Upper lobe of right lung (tissue), 1 donor: ENCODE data around the gene CNTNAP5. TPM values are rescaled to one million over a fixed set of nuclear protein-coding genes. Genes with fewer than 3 reads are reported as not detected.

Experiments used
- ATAC-seq: fragments of 200-7000 bp; cut with Tn5 transposase; one replicate; pipeline ENCODE4 v1.9.1; 2020; ENCODE audit warnings: mild to moderate bottlenecking, moderate library complexity
- DNase-seq: peaks from one replicate; pipeline ENCODE4 v3.0.0-alpha.2; 2020
- H3K27ac ChIP-seq: fragments of 200-600 bp; one replicate; pipeline ENCODE4 v1.8.0; 2022
- H3K27me3 ChIP-seq: fragments of 200-600 bp; one replicate; pipeline ENCODE4 v1.8.0; 2022; ENCODE audit warnings: mild to moderate bottlenecking
- H3K36me3 ChIP-seq: fragments of 200-600 bp; one replicate; pipeline ENCODE4 v1.8.0; 2022
- H3K4me1 ChIP-seq: fragments of 200-600 bp; one replicate; pipeline ENCODE4 v1.8.0; 2022
- H3K4me3 ChIP-seq: fragments of 200-600 bp; one replicate; pipeline ENCODE4 v1.8.0; 2022; ENCODE audit warnings: mild to moderate bottlenecking
- H3K9me3 ChIP-seq: fragments of 200-600 bp; one replicate; pipeline ENCODE4 v1.8.0; 2022
- intact Hi-C: fragments of 100-400 bp; cut with DNase I; formaldehyde crosslinking; loops from one replicate; pipeline ENCODE4 v1.11.0; 2022
- total RNA-seq: library from RNA; stranded (reverse); fragmentation: NEBNext Ultra II Directional; extraction: Animal tissue kit (Norgen Biotek cat#: 25700); gene quantifications from one replicate; pipeline ENCODE4 v1.2.1, GENCODE V29; 2021
- TF ChIP-seq, protein P1 (sequence below): fragments of 200-600 bp; IDR thresholded peaks from one replicate; pipeline ENCODE4 v1.8.0; 2022; ENCODE audit warnings: antibody characterized with exemption
- donor health status: DM: no; HTN: yes; CAD: no; lungs with severe emphysema.

Gene CNTNAP5
- total RNA-seq, 1 donor from 2014 or later: not detected

DNA sequence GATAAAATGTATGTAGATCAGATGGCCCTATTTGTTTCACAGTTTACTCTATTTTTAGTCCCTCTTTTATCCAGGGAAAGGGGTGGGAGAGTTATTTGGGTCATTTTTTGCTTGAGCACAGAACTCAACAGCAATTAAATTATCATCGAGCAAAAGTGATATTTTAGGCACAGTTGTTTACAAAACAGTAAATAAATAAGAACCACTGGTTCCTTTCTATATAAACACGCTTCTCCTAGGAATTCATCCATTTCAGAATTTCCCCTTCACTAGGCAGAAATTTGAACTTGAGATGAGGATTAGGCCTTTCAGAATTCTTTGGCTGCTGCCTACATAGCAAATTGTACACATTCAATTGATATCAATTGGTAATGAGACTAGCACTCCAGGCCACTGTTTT, 812.4 kb downstream of the CNTNAP5 start:
- no peak overlapping the region for H3K27ac ChIP-seq
- ATAC-seq (no peak), DNase-seq (no peak)
- TF ChIP-seq, protein P1, sequence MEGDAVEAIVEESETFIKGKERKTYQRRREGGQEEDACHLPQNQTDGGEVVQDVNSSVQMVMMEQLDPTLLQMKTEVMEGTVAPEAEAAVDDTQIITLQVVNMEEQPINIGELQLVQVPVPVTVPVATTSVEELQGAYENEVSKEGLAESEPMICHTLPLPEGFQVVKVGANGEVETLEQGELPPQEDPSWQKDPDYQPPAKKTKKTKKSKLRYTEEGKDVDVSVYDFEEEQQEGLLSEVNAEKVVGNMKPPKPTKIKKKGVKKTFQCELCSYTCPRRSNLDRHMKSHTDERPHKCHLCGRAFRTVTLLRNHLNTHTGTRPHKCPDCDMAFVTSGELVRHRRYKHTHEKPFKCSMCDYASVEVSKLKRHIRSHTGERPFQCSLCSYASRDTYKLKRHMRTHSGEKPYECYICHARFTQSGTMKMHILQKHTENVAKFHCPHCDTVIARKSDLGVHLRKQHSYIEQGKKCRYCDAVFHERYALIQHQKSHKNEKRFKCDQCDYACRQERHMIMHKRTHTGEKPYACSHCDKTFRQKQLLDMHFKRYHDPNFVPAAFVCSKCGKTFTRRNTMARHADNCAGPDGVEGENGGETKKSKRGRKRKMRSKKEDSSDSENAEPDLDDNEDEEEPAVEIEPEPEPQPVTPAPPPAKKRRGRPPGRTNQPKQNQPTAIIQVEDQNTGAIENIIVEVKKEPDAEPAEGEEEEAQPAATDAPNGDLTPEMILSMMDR: no peak
- no peaks in the 10 kb centered on the region for H3K4me1 ChIP-seq
- intact Hi-C loops: no loop called here
- no peaks in the 10 kb centered on the region for H3K27me3 ChIP-seq
- no peaks in the 10 kb centered on the region for H3K36me3 ChIP-seq
- H3K9me3 ChIP-seq: no peaks in the 10 kb centered on the region
- H3K4me3 ChIP-seq: no peak overlapping the region

- no peak for ATAC-seq
- no peaks in the 10 kb centered on the region for H3K36me3 ChIP-seq
- H3K27ac ChIP-seq: no peak overlapping the region
- no peak overlapping the region for H3K4me3 ChIP-seq
- TF ChIP-seq, protein P1: no peak
- intact Hi-C loops: no loop called here
- H3K4me1 ChIP-seq: no peaks in the 10 kb centered on the region
- H3K27me3 ChIP-seq: no peaks in the 10 kb centered on the region
- DNase-seq: no peak
- H3K9me3 ChIP-seq: no peaks in the 10 kb centered on the region
Observed at GRCh38 chr2:124838406-124838805, 813.3 kb downstream of the CNTNAP5 start.

DNA sequence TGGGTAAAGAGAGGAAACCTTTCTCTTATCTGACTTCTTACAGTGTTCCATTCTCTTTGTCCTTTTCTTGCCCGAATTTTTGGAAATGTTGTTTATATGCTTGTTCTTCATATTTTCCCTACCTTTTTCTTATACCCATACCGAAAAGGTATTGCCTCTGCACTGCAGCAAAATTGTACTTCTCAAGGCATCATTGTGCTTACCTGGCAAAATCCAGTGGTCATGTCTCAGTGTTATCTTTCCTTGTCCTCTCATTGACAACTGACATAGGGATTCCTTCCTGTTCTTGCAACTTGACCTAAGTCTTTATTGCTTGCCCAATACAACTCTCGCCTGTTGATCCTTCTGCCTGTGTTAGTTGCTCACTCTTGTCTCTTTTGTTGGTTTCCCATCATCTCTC, 842.2 kb downstream of the CNTNAP5 start:
- Histone ChIP-seq H3K27ac (no peak overlapping the region), H3K36me3 (no peaks in the 10 kb centered on the region), H3K9me3 (no peaks in the 10 kb centered on the region), H3K4me3 (no peak overlapping the region), H3K4me1 (no peaks in the 10 kb centered on the region), H3K27me3 (no peaks in the 10 kb centered on the region)
- ATAC-seq: no peak
- TF ChIP-seq, protein P1: no peak
- intact Hi-C loops: no loop called here
- no peak for DNase-seq

DNA sequence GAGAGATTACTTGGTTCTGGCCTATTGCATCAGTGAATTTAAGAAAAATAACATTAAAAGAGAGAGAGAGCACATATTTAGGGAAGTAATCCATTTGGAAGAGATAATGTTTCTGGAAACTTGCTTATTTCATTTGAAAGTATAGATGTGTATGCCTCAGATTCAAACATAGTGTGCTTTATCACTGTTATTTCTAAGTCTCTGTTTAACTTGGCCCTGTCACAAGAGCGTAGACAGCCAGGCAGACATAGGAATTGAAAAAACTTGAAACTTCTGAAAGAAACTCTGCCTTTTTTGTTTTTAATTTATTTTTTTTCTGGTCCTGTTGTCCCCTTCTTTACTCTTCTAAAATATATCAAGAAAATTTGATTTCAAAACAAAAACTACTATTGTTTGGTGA, 849.1 kb downstream of the CNTNAP5 start:
- Histone ChIP-seq H3K36me3 (no peaks in the 10 kb centered on the region), H3K4me3 (no peak overlapping the region), H3K27me3 (no peaks in the 10 kb centered on the region), H3K27ac (no peak overlapping the region), H3K4me1 (no peaks in the 10 kb centered on the region), H3K9me3 (no peaks in the 10 kb centered on the region)
- TF ChIP-seq, protein P1: no peak
- intact Hi-C loops: no loop called here
- no peak for DNase-seq
- ATAC-seq: no peak

DNA sequence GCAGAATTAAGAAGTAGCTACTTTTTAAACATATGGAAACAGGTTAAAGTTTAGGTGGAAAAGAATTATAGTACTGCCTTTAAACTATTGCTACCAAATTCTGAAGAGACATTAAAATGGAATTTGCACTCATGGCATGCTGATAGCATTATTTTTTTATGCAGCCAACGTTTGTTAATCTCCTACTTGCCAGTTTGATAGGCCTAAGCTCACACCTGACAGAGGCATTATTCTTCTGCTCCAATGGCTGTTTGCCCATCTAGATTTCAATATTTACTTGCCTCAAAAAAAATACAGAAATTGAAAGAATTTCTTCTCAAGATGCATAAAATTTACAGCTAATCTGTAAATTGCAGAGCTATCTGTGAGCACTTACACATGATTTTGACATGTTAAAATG, 849.6 kb downstream of the CNTNAP5 start:
- Histone ChIP-seq H3K9me3 (no peaks in the 10 kb centered on the region), H3K27me3 (no peaks in the 10 kb centered on the region), H3K27ac (no peak overlapping the region), H3K36me3 (no peaks in the 10 kb centered on the region), H3K4me1 (no peaks in the 10 kb centered on the region), H3K4me3 (no peak overlapping the region)
- ATAC-seq (no peak), DNase-seq (no peak)
- TF ChIP-seq, protein P1: no peak
- intact Hi-C loops: no loop called here

DNA sequence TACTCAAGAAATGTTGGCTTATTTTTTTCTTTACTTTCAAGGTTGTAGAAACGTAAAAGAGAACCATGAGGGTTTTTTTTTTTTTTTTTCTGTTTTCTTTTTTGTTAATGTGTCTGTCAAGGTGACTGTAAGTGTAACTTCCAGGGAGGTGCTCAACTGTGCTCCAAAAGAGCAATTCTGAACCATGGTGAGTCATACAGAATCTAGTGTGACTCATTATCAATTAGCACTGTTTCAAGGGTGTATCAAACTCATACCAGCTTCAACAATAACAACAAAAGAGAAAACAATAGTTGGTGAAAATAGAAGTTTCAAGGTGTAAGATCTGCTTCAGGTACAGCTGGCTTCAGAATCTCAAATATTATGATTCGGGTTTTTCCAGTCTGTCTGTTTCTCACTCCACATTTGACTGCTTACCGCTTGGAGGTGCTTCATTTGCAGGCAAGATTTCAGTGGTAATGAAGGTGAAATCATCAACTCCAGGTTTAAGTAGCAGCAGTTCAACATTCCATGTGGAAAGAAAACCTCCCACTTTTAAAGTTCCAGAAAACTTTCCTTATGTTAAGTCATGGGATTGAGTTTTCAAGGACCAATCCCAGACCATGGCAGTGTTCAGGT, 850.6 kb downstream of the CNTNAP5 start:
- DNase-seq (no peak), ATAC-seq (no peak)
- intact Hi-C loops: no loop called here
- H3K27me3 ChIP-seq: no peaks in the 10 kb centered on the region
- no peaks in the 10 kb centered on the region for H3K4me1 ChIP-seq
- no peaks in the 10 kb centered on the region for H3K36me3 ChIP-seq
- H3K27ac ChIP-seq: no peak overlapping the region
- TF ChIP-seq, protein P1: no peak
- no peak overlapping the region for H3K4me3 ChIP-seq
- H3K9me3 ChIP-seq: no peaks in the 10 kb centered on the region
